Measurements from ENCODE around the gene CIP2A.

GRCh38 chr3:108510496-108510895 is 78.7 kb downstream of the CIP2A start, which contains the start of gene MYH15:
- TF ChIP-seq EP300 (IDR thresholded peaks at IDR 0.05) = no peak
- no peak for TF ChIP-seq POLR2A (IDR thresholded peaks at IDR 0.05)
- no peak for TF ChIP-seq CTCF (IDR thresholded peaks at IDR 0.05)
